ENCODE measurements around the gene CHST10.

CHST10 gene

GRCh38 chr2:100416397-100416934 is 1.0 kb downstream of the CHST10 start:
- DNase-seq = no peak

- DNase-seq = peak in 1 of 51 donors; percentile 17
Observed at GRCh38 chr2:100413571-100413970, 3.9 kb downstream of the CHST10 start.

- peak in 2 of 51 donors; percentile 31 to 43 for DNase-seq
Observed at GRCh38 chr2:100412881-100413321, 4.6 kb downstream of the CHST10 start.

- DNase-seq = no peak
Observed at GRCh38 chr2:100412466-100412865, 5.0 kb downstream of the CHST10 start.

GRCh38 chr2:100411841-100412292 is 5.6 kb downstream of the CHST10 start:
- no peak for DNase-seq

GRCh38 chr2:100409975-100410647 is 7.4 kb downstream of the CHST10 start:
- DNase-seq = no peak

- no peak for DNase-seq
Observed at GRCh38 chr2:100409461-100409860, 8.0 kb downstream of the CHST10 start.

GRCh38 chr2:100408941-100409340 is 8.5 kb downstream of the CHST10 start:
- DNase-seq = no peak

GRCh38 chr2:100408104-100408503 is 9.4 kb downstream of the CHST10 start:
- no peak for DNase-seq

- DNase-seq = no peak
Observed at GRCh38 chr2:100407563-100407962, 9.9 kb downstream of the CHST10 start.

- DNase-seq = peak in 4 of 51 donors; percentile 27 to 59 (median 43)
Observed at GRCh38 chr2:100407073-100407472, 10.4 kb downstream of the CHST10 start.

- DNase-seq = no peak
Observed at GRCh38 chr2:100406120-100406508, 11.4 kb downstream of the CHST10 start.

- DNase-seq = no peak
Observed at GRCh38 chr2:100405403-100406119, 11.9 kb downstream of the CHST10 start.

- DNase-seq = no peak
Observed at GRCh38 chr2:100404411-100404810, 13.1 kb downstream of the CHST10 start.

GRCh38 chr2:100403722-100404121 is 13.7 kb downstream of the CHST10 start:
- no peak for DNase-seq

- DNase-seq = no peak
Observed at GRCh38 chr2:100401268-100401667, 16.2 kb downstream of the CHST10 start.

- DNase-seq = no peak
Observed at GRCh38 chr2:100399714-100400113, 17.8 kb downstream of the CHST10 start.

GRCh38 chr2:100397976-100398375 is 19.5 kb downstream of the CHST10 start:
- no peak for DNase-seq

GRCh38 chr2:100397118-100397860 is 20.2 kb downstream of the CHST10 start:
- DNase-seq = peak in 1 of 51 donors; percentile 3

GRCh38 chr2:100396483-100396882 is 21.0 kb downstream of the CHST10 start:
- no peak for DNase-seq

GRCh38 chr2:100395532-100396350 is 21.7 kb downstream of the CHST10 start:
- DNase-seq = no peak

Data from hypothalamus (tissue), 51 donors.